Osteoblast (primary cell): ENCODE measurements around the gene DTHD1. TPM values are rescaled to one million over a fixed set of nuclear protein-coding genes. Genes with fewer than 3 reads are reported as not detected.

Experiments used
- DNase-seq: peaks from one replicate; pipeline ENCODE4 v3.0.0; 2011; ENCODE audit warnings: low spot score, mixed read lengths; ENCODE audit not compliant: insufficient read length; ENCODE audit errors: missing footprints
- H2AFZ ChIP-seq: 2 replicates; pipeline ENCODE4 v1.6.0; 2011; ENCODE audit warnings: mild to moderate bottlenecking, low read length
- H3K27ac ChIP-seq: 2 replicates; pipeline ENCODE4 v1.5.1; 2011; ENCODE audit warnings: mild to moderate bottlenecking, low read depth, low read length, moderate library complexity
- H3K27me3 ChIP-seq: 2 replicates; pipeline ENCODE4 v1.6.0; 2012; ENCODE audit warnings: mild to moderate bottlenecking, control low read depth, inconsistent platforms, low read length, moderate library complexity; ENCODE audit not compliant: insufficient read depth
- H3K36me3 ChIP-seq: 2 replicates; pipeline ENCODE4 v1.5.1; 2011; ENCODE audit warnings: mild to moderate bottlenecking, low read length, control low read depth, moderate library complexity; ENCODE audit not compliant: insufficient read depth
- H3K4me1 ChIP-seq: 2 replicates; pipeline ENCODE4 v1.5.1; 2011; ENCODE audit warnings: mild to moderate bottlenecking, low read length, control low read depth, moderate library complexity; ENCODE audit not compliant: insufficient read depth
- H3K4me2 ChIP-seq: 2 replicates; pipeline ENCODE4 v1.6.0; 2011; ENCODE audit warnings: mild to moderate bottlenecking, low read length; ENCODE audit not compliant: insufficient read depth
- H3K4me3 ChIP-seq: fragments of 200-600 bp; sonication (generic); 3 replicates; pipeline ENCODE4 v1.5.1; 2012; ENCODE audit warnings: mild to moderate bottlenecking, low read length, inconsistent platforms; ENCODE audit not compliant: insufficient read depth
- H3K79me2 ChIP-seq: 2 replicates; pipeline ENCODE4 v1.6.0; 2012; ENCODE audit warnings: mild to moderate bottlenecking, low read length, control low read depth, inconsistent platforms; ENCODE audit not compliant: insufficient read depth
- H3K9me3 ChIP-seq: 2 replicates; pipeline ENCODE4 v1.5.1; 2011; ENCODE audit warnings: low read depth, low read length, control low read depth
- H4K20me1 ChIP-seq: 2 replicates; pipeline ENCODE4 v1.6.0; 2012; ENCODE audit warnings: mild to moderate bottlenecking, low read length, control low read depth; ENCODE audit not compliant: insufficient read depth
- total RNA-seq: library from RNA; depleted of rRNA; stranded (reverse); fragments of >200 nt; gene quantifications from 2 replicates; pipeline ENCODE4 v1.2.3, GENCODE V29; 2012
- TF ChIP-seq, protein P1 (sequence below): IDR thresholded peaks from 2 replicates; pipeline ENCODE4 v1.5.1; 2011; ENCODE audit warnings: mild to moderate bottlenecking, low read depth, low read length, moderate library complexity; ENCODE audit errors: extremely low read depth

DTHD1 gene
- total RNA-seq, 1 donor: not detected

DNA sequence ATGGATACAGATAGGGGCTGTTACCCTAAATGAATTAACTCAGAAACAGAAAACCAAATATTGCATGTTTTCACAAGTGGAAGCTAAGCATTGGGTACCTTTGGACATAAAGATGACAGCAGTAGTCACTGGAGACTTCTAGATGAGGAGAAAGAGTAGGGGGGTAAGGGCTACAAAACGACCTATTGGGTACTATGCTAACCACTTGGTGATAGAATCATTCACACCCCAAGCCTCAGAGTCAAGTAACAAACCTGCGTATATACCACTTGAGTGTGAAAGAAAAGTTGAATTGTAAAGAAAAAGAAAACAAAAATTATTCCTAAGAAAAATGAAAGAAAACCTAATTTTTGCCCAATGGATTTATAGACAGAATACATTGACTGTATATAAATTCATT lies 29.4 kb upstream of the DTHD1 start:
- Histone ChIP-seq H3K27ac (no peak overlapping the region), H3K79me2 (no peaks in the 10 kb centered on the region), H2AFZ (no peak overlapping the region), H3K4me1 (no peaks in the 10 kb centered on the region), H3K36me3 (no peaks in the 10 kb centered on the region), H3K4me2 (no peak overlapping the region), H4K20me1 (no peaks in the 10 kb centered on the region), H3K27me3 (no peaks in the 10 kb centered on the region), H3K4me3 (no peak overlapping the region), H3K9me3 (no peaks in the 10 kb centered on the region)
- no peak for DNase-seq
- TF ChIP-seq, protein P1, sequence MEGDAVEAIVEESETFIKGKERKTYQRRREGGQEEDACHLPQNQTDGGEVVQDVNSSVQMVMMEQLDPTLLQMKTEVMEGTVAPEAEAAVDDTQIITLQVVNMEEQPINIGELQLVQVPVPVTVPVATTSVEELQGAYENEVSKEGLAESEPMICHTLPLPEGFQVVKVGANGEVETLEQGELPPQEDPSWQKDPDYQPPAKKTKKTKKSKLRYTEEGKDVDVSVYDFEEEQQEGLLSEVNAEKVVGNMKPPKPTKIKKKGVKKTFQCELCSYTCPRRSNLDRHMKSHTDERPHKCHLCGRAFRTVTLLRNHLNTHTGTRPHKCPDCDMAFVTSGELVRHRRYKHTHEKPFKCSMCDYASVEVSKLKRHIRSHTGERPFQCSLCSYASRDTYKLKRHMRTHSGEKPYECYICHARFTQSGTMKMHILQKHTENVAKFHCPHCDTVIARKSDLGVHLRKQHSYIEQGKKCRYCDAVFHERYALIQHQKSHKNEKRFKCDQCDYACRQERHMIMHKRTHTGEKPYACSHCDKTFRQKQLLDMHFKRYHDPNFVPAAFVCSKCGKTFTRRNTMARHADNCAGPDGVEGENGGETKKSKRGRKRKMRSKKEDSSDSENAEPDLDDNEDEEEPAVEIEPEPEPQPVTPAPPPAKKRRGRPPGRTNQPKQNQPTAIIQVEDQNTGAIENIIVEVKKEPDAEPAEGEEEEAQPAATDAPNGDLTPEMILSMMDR: no peak

DNA sequence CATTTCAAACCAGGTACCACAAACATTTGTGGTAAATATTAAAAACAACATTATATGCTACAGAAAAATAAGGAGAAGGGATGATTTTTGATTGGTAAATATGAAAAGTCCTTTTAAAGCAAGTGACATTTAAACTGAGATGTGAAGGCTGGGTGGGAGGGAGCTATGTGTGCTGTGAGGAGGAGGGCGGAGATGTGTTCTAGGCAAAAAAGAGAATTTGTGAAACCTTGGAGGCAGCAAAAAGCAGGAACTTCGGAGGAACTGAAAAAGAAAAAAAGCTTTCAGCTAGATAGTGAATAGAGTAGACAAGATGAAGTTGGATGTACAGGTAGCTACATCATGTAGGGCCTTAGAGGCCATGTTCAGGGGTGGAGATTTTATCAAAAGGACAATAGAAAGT lies 27.0 kb upstream of the DTHD1 start:
- DNase-seq: no peak
- Histone ChIP-seq H3K36me3 (no peaks in the 10 kb centered on the region), H4K20me1 (no peaks in the 10 kb centered on the region), H3K4me2 (no peak overlapping the region), H3K79me2 (no peaks in the 10 kb centered on the region), H3K27ac (no peak overlapping the region), H3K9me3 (no peaks in the 10 kb centered on the region), H3K4me1 (no peaks in the 10 kb centered on the region), H3K4me3 (no peak overlapping the region), H3K27me3 (no peaks in the 10 kb centered on the region), H2AFZ (no peak overlapping the region)
- TF ChIP-seq, protein P1: no peak

DNA sequence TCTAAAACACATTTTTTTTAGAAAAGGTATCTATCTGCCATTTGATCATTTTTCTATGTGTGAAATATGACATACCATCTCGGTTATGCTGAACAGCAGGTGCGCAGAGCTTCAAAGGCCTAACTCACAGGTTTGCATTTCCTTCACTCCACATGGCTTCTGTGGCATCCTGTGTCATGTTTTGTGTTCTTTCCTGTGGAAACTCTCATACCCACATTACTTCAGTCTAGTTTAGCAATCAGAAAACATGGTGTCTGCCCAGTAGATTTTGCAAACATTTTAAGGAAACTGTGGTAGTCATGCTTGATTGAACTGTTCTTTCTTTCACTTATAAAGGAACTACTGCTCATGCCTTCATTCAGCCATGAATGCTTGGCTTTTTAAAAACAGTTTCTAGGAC lies 25.8 kb upstream of the DTHD1 start:
- Histone ChIP-seq H2AFZ (no peak overlapping the region), H3K4me2 (no peak overlapping the region)
- no peak for DNase-seq

DNA sequence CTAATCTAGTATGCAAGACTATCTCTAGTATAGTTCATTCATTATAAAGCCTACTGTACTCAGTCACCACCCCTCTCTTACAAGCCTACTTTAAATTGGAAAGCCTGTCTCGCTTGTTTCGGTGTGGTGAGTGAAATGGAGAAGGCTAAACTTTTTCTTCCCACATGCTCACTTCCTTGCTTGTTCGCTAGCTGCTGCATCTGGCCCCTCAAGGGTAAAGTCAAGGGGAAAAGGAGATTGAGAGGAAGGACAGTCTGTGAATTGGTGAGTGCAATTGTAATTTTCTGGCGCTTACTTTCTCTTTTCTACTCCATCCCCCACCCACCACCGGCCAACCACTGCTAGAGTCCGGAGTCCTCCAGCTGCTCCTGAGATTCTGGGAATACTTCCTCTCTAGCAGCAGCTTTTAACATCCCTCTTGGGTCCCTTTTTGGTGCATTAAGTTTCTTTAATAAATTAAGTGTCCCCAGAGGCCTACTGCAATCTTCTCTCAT lies 25.0 kb upstream of the DTHD1 start:
- Histone ChIP-seq H3K9me3 (peaks cover 2% of the 10 kb centered on the region), H3K27me3 (no peaks in the 10 kb centered on the region), H3K79me2 (no peaks in the 10 kb centered on the region), H2AFZ (no peak overlapping the region), H4K20me1 (no peaks in the 10 kb centered on the region), H3K4me3 (no peak overlapping the region), H3K36me3 (no peaks in the 10 kb centered on the region), H3K4me1 (no peaks in the 10 kb centered on the region), H3K27ac (no peak overlapping the region), H3K4me2 (no peak overlapping the region)
- TF ChIP-seq, protein P1: no peak
- no peak for DNase-seq

More for the DNA sequence above, 25.8 kb upstream of the DTHD1 start:
- no peaks in the 10 kb centered on the region for H3K79me2 ChIP-seq
- TF ChIP-seq, protein P1: no peak
- no peak overlapping the region for H3K4me3 ChIP-seq
- H3K4me1 ChIP-seq: no peaks in the 10 kb centered on the region
- no peaks in the 10 kb centered on the region for H3K9me3 ChIP-seq
- H3K27ac ChIP-seq: no peak overlapping the region
- H3K27me3 ChIP-seq: no peaks in the 10 kb centered on the region
- no peaks in the 10 kb centered on the region for H4K20me1 ChIP-seq
- H3K36me3 ChIP-seq: no peaks in the 10 kb centered on the region
